Astrocyte (in vitro differentiated cells and primary cell): ENCODE data around the gene CDX1.

ENCODE experiments used
- CTCF ChIP-seq: IDR thresholded peaks from 2 replicates; pipeline ENCODE4 v1.5.1; 2011; ENCODE audit warnings: low read depth, mild to moderate bottlenecking, inconsistent platforms, low read length, moderate library complexity; ENCODE audit not compliant: insufficient read depth
- EZH2 ChIP-seq: IDR thresholded peaks from 2 replicates; pipeline ENCODE4 v1.6.1; 2012; ENCODE audit warnings: mild to moderate bottlenecking, low read length, inconsistent platforms; ENCODE audit not compliant: insufficient read depth

DNA sequence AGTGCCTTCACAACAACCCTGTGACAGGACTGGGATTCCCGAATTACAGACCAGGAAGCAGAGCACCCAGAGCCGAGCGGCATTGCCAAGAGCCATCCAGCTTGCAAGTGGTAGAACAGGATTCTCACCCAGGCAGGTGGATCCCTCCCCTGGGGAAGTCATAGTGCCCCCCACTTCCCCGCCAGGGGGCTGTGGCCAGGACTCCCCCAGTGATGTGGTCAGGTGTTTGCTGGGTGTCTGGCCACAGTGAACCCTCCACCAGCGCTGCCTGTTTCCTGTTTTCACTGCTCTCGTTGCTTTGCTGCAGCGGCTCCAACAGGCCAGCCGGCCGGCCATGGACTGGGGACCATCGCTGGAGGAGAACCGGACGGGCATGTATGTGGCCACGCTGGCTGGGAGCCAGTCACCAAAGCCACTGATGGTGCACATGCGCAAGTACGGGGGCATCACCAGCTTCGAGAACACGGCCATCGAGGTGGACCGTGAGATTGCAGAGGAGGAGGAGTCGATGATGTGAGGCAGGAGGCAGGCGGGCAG, 42.6 kb downstream of the CDX1 start:
- TF ChIP-seq CTCF (no peak), EZH2 (no peak)
